AG09309 (cell line): ENCODE measurements around the gene LRP1-AS.
A peak's percentile ranks its signal among the peaks of the same experiment; 100 is the strongest.

ENCODE experiments used
- DNase-seq: peaks from one replicate; pipeline ENCODE4 v3.0.0-alpha.2; 2010; ENCODE audit warnings: low read depth
- H3K4me3 ChIP-seq: 2 replicates; pipeline ENCODE4 v1.5.1; 2011; ENCODE audit warnings: mild to moderate bottlenecking, low read depth, low read length, moderate library complexity; ENCODE audit not compliant: control insufficient read depth
- CTCF ChIP-seq: IDR thresholded peaks from 2 replicates; pipeline ENCODE4 v1.5.1; 2011; ENCODE audit warnings: mild to moderate bottlenecking, low read depth, low read length, inconsistent platforms; ENCODE audit not compliant: insufficient read depth, control insufficient read depth; ENCODE audit errors: missing control alignments

The LRP1-AS gene

GRCh38 chr12:57185906-57186508 is 38.6 kb upstream of the LRP1-AS start:
- DNase-seq = no peak
- no peak overlapping the region for H3K4me3 ChIP-seq
- no peak for TF ChIP-seq CTCF

GRCh38 chr12:57185403-57185802 is 38.0 kb upstream of the LRP1-AS start:
- no peak for DNase-seq
- TF ChIP-seq CTCF = no peak
- H3K4me3 ChIP-seq = no peak overlapping the region

- TF ChIP-seq CTCF = no peak
- no peak overlapping the region for H3K4me3 ChIP-seq
- no peak for DNase-seq
These were observed 36.7 kb upstream of the LRP1-AS start for GRCh38 chr12:57183939-57184725.

- TF ChIP-seq CTCF = peak; percentile 84
- DNase-seq = no peak
- H3K4me3 ChIP-seq = no peak overlapping the region
These were observed 35.6 kb upstream of the LRP1-AS start for GRCh38 chr12:57182918-57183575.

- no peak overlapping the region for H3K4me3 ChIP-seq
- TF ChIP-seq CTCF = no peak
- peak; percentile 81 for DNase-seq
These were observed 34.2 kb upstream of the LRP1-AS start for GRCh38 chr12:57181561-57182155.

- no peak for DNase-seq
- TF ChIP-seq CTCF = no peak
These were observed 33.7 kb upstream of the LRP1-AS start for GRCh38 chr12:57181072-57181471.

More at GRCh38 chr12:57181072-57181471, 33.7 kb upstream of the LRP1-AS start:
- H3K4me3 ChIP-seq = no peak overlapping the region
